HCT116 (cell line): ENCODE data around the gene CGNL1. TPM values are rescaled to one million over a fixed set of nuclear protein-coding genes. Genes with fewer than 3 reads are reported as not detected.

Experiments used
- ATAC-seq: fragments of 200-7000 bp; cut with Tn5 transposase; 2 replicates; pipeline ENCODE4 v1.9.1; 2020; ENCODE audit warnings: mild to moderate bottlenecking, moderate library complexity
- BruUV-seq: library from RNA; stranded (reverse); fragments of 400-500 nt; replicated peaks from 2 replicates; lab custom pipeline; 2021; lab: Mats Ljungman, UMichigan
- CTCF ChIA-PET: fragments of 300-600 bp; sonication (Branson Sonifier 250); formaldehyde crosslinking; loops from one replicate; lab custom pipeline; 2021; ENCODE audit warnings: antibody characterized with exemption; lab: Charles Lee
- POLR2A ChIA-PET: fragments of 300-600, 350-600 bp; sonication (Branson Sonifier 250); formaldehyde crosslinking; loops from one replicate; lab custom pipeline; 2021; ENCODE audit warnings: antibody characterized with exemption; lab: Charles Lee
- RAD21 ChIA-PET, 2 experiments: fragments of 300-600 bp; sonication (Branson Sonifier 250); formaldehyde crosslinking; loops; one replicate each; lab custom pipeline; 2023; ENCODE audit warnings: low total read pairs in 2 of 2; ENCODE audit not compliant: uncharacterized antibody in 2 of 2, unreplicated experiment in 2 of 2, low non-redundant PET in 1 of 2; lab: Charles Lee
- DNase-seq: peaks from one replicate; pipeline ENCODE4 v3.0.0-alpha.2; 2010; ENCODE audit warnings: low read depth, low spot score
- H2AFZ ChIP-seq: fragments of 200-600 bp; shearing (Covaris generic), sonication (generic); 2 replicates; pipeline ENCODE4 v1.6.1; 2017; ENCODE audit warnings: low read depth, mixed run types, mixed read lengths, antibody characterized with exemption, low read length; ENCODE audit not compliant: poor library complexity, severe bottlenecking
- H3K27ac ChIP-seq: 2 replicates; pipeline ENCODE4 v1.5.1; 2012; ENCODE audit warnings: low read depth, low read length
- H3K27me3 ChIP-seq: fragments of 200-600 bp; sonication (generic); 2 replicates; pipeline ENCODE4 v1.6.1; 2016; ENCODE audit warnings: mixed run types, low read length, mixed read lengths; ENCODE audit not compliant: insufficient read depth
- H3K36me3 ChIP-seq, 2 experiments: fragments of 200-500 bp in 1 of 2; fragments of 200-600 bp in 1 of 2; sonication (Bioruptor generic) in 1 of 2; sonication (generic) in 1 of 2; 2 replicates each; pipeline versions ENCODE4 v1.5.1 to v1.6.1; 2014 to 2016; ENCODE audit warnings: low read length in 2 of 2, inconsistent platforms in 1 of 2, mixed read lengths in 1 of 2, mixed run types in 1 of 2; ENCODE audit not compliant: insufficient read depth in 2 of 2, control insufficient read depth in 1 of 2
- H3K4me1 ChIP-seq, 2 experiments: fragments of 200-600 bp in 1 of 2; sonication (generic) in 1 of 2; 2 replicates each; pipeline versions ENCODE4 v1.5.1 to v1.6.1; 2012 to 2017; ENCODE audit warnings: low read length in 2 of 2, inconsistent platforms in 1 of 2, mild to moderate bottlenecking in 1 of 2, mixed read lengths in 1 of 2, mixed run types in 1 of 2, moderate library complexity in 1 of 2; ENCODE audit not compliant: insufficient read depth in 2 of 2, control insufficient read depth in 1 of 2
- H3K4me2 ChIP-seq: fragments of 200-600 bp; sonication (generic); 2 replicates; pipeline ENCODE4 v1.6.1; 2017; ENCODE audit warnings: mixed run types, low read length, mixed read lengths
- H3K4me3 ChIP-seq, 2 experiments: fragments of 200-600 bp in 1 of 2; sonication (generic) in 1 of 2; replicated peaks in 1 of 2; 2 replicates each; pipeline ENCODE4 v1.5.1; 2011 to 2016; ENCODE audit warnings: low read length in 2 of 2, control low read depth in 1 of 2, low read depth in 1 of 2, mild to moderate bottlenecking in 1 of 2, mixed read lengths in 1 of 2, mixed run types in 1 of 2
- H3K79me2 ChIP-seq: fragments of 200-600 bp; sonication (generic); 2 replicates; pipeline ENCODE4 v1.6.1; 2017; ENCODE audit warnings: mild to moderate bottlenecking, mixed run types, low read length, moderate library complexity, mixed read lengths; ENCODE audit not compliant: insufficient read depth
- H3K9ac ChIP-seq: fragments of 200-600 bp; sonication (generic); 2 replicates; pipeline ENCODE4 v1.6.1; 2016; ENCODE audit warnings: low read length, mixed read lengths
- H3K9me2 ChIP-seq: fragments of 200-600 bp; sonication (generic), shearing (Covaris generic); 2 replicates; pipeline ENCODE4 v1.6.1; 2017; ENCODE audit warnings: mixed run types, mild to moderate bottlenecking, moderate library complexity; ENCODE audit not compliant: insufficient read depth
- H3K9me3 ChIP-seq, 2 experiments: fragments of 200-500 bp in 1 of 2; fragments of 200-600 bp in 1 of 2; sonication (Bioruptor generic) in 1 of 2; sonication (generic) in 1 of 2; 2 replicates each; pipeline ENCODE4 v1.6.1; 2014 to 2017; ENCODE audit warnings: low read length in 2 of 2, mixed read lengths in 2 of 2, inconsistent platforms in 1 of 2, low read depth in 1 of 2, mild to moderate bottlenecking in 1 of 2, mixed run types in 1 of 2, moderate library complexity in 1 of 2; ENCODE audit not compliant: control insufficient read depth in 1 of 2, insufficient read depth in 1 of 2
- H4K20me1 ChIP-seq: fragments of 200-600 bp; sonication (generic), shearing (Covaris generic); 2 replicates; pipeline ENCODE4 v1.6.1; 2017; ENCODE audit warnings: mixed run types, mild to moderate bottlenecking, moderate library complexity; ENCODE audit not compliant: insufficient read depth
- ATF3 ChIP-seq: IDR thresholded peaks from 2 replicates; pipeline ENCODE4 v1.6.1; 2012
- CBX3 ChIP-seq: IDR thresholded peaks from 2 replicates; pipeline ENCODE4 v1.6.1; 2012; ENCODE audit warnings: low read depth
- CEBPB ChIP-seq: IDR thresholded peaks from 2 replicates; pipeline ENCODE4 v1.6.1; 2012; ENCODE audit warnings: low read depth
- EGR1 ChIP-seq: IDR thresholded peaks from 2 replicates; pipeline ENCODE4 v1.6.1; 2012; ENCODE audit warnings: low read depth
- ELF1 ChIP-seq: IDR thresholded peaks from 2 replicates; pipeline ENCODE4 v1.6.1; 2012; ENCODE audit warnings: low read depth, borderline replicate concordance
- EZH2 ChIP-seq: fragments of 200-600 bp; sonication (generic); IDR thresholded peaks from 2 replicates; pipeline ENCODE4 v1.6.1; 2017; ENCODE audit warnings: antibody characterized with exemption, mixed run types
- FOSL1 ChIP-seq: IDR thresholded peaks from 2 replicates; pipeline ENCODE4 v1.6.1; 2012; ENCODE audit warnings: low read depth
- JUND ChIP-seq: IDR thresholded peaks from 2 replicates; pipeline ENCODE4 v1.6.1; 2012
- POLR2A ChIP-seq: IDR thresholded peaks from 2 replicates; pipeline ENCODE4 v1.7.0; 2011; ENCODE audit warnings: borderline replicate concordance; ENCODE audit not compliant: insufficient read depth, insufficient read length; ENCODE audit errors: extremely low read depth
- POLR2AphosphoS5 ChIP-seq: IDR thresholded peaks from 2 replicates; pipeline ENCODE4 v1.6.1; 2011; ENCODE audit warnings: mild to moderate bottlenecking, low read depth, low read length, moderate library complexity
- RAD21 ChIP-seq: IDR thresholded peaks from 2 replicates; pipeline ENCODE4 v1.6.1; 2012; ENCODE audit warnings: low read depth, mild to moderate bottlenecking
- REST ChIP-seq: IDR thresholded peaks from 2 replicates; pipeline ENCODE4 v1.6.1; 2012; ENCODE audit warnings: low read depth
- SP1 ChIP-seq: IDR thresholded peaks from 2 replicates; pipeline ENCODE4 v1.6.1; 2012; ENCODE audit warnings: low read depth
- SRF ChIP-seq: IDR thresholded peaks from 2 replicates; pipeline ENCODE4 v1.6.1; 2012; ENCODE audit warnings: low read depth
- TCF7L2 ChIP-seq: IDR thresholded peaks from 2 replicates; pipeline ENCODE4 v1.7.0; 2011; ENCODE audit warnings: borderline replicate concordance, inconsistent platforms; ENCODE audit not compliant: insufficient read depth, insufficient read length; ENCODE audit errors: extremely low read depth
- YY1 ChIP-seq: IDR thresholded peaks from 2 replicates; pipeline ENCODE4 v1.6.1; 2011; ENCODE audit warnings: low read length, low read depth, moderate library complexity, mild to moderate bottlenecking; ENCODE audit not compliant: insufficient replicate concordance; ENCODE audit errors: extremely low read depth
- ZFX ChIP-seq: fragments of 450-650 bp; IDR thresholded peaks from 2 replicates; pipeline ENCODE4 v1.6.1; 2017
- ZNF274 ChIP-seq: fragments of 200-500 bp; sonication (Bioruptor generic); IDR thresholded peaks from 2 replicates; pipeline ENCODE4 v1.6.1; 2014; ENCODE audit warnings: mild to moderate bottlenecking, low read depth, low read length, inconsistent platforms
- intact Hi-C: fragments of 100-400 bp; cut with micrococcal nuclease; formaldehyde crosslinking; loops from 2 replicates; pipeline ENCODE4 v1.10.0; 2022
- total RNA-seq: library from RNA; stranded (reverse); gene quantifications from one replicate; pipeline ENCODE4 v1.2.1, GENCODE V29; 2021; ENCODE audit not compliant: unreplicated experiment
- TF ChIP-seq, protein P1 (sequence below): IDR thresholded peaks from 2 replicates; pipeline ENCODE4 v1.6.1; 2011; ENCODE audit warnings: mild to moderate bottlenecking, low read length, moderate library complexity; ENCODE audit not compliant: insufficient replicate concordance; ENCODE audit errors: extremely low read depth

The CGNL1 gene
- total RNA-seq, 1 experiment from 2014 or later = 2.2 TPM

DNA sequence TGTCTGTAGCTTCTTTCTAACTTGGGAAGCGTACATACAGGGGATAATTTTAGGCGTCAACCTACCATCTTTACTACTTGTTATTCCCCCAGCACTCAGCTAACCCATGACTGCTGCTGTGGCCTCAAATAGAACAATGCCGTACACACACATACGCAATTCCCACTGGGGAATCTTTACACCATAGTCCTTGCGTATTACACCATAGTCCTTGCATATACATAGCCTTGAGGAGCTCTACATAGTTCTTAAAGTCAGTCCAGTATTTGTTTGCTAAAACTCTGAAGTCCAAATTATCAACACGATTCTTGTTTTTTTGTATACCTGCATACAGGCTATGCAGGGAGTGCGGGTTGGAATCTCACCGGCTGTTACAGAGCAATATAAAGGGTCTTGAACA, 67.2 kb downstream of the CGNL1 start:
- Histone ChIP-seq H2AFZ (no peak overlapping the region), H3K4me2 (no peak overlapping the region), H3K4me1 (peaks cover 11 to 12% of the 10 kb centered on the region in 2 experiments; a peak in 3 of 4 replicates), H3K27me3 (no peaks in the 10 kb centered on the region), H3K9me3 (no peaks in the 10 kb centered on the region), H3K9ac (no peak overlapping the region), H3K27ac (no peak overlapping the region), H3K9me2 (no peaks in the 10 kb centered on the region), H3K4me3 (no peak overlapping the region), H4K20me1 (no peaks in the 10 kb centered on the region), H3K36me3 (no peaks in the 10 kb centered on the region), H3K79me2 (no peaks in the 10 kb centered on the region)
- DNase-seq (no peak), ATAC-seq (no peak)
- CTCF ChIA-PET = no interaction called here
- intact Hi-C loops = no loop called here
- BruUV-seq = no TSS peak
- POLR2A ChIA-PET = no interaction called here
- TF ChIP-seq POLR2AphosphoS5 = no peak
- no peak for TF ChIP-seq TCF7L2
- no peak for TF ChIP-seq JUND
- TF ChIP-seq RAD21 = no peak
- TF ChIP-seq, protein P1, sequence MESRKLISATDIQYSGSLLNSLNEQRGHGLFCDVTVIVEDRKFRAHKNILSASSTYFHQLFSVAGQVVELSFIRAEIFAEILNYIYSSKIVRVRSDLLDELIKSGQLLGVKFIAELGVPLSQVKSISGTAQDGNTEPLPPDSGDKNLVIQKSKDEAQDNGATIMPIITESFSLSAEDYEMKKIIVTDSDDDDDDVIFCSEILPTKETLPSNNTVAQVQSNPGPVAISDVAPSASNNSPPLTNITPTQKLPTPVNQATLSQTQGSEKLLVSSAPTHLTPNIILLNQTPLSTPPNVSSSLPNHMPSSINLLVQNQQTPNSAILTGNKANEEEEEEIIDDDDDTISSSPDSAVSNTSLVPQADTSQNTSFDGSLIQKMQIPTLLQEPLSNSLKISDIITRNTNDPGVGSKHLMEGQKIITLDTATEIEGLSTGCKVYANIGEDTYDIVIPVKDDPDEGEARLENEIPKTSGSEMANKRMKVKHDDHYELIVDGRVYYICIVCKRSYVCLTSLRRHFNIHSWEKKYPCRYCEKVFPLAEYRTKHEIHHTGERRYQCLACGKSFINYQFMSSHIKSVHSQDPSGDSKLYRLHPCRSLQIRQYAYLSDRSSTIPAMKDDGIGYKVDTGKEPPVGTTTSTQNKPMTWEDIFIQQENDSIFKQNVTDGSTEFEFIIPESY = no peak
- no peak for TF ChIP-seq FOSL1
- TF ChIP-seq SRF = no peak
- TF ChIP-seq CEBPB = no peak
- TF ChIP-seq EZH2 = no peak
- TF ChIP-seq REST = no peak
- no peak for TF ChIP-seq ZFX
- TF ChIP-seq ATF3 = no peak
- no peak for TF ChIP-seq CBX3
- TF ChIP-seq EGR1 = no peak
- TF ChIP-seq YY1 = no peak
- TF ChIP-seq ZNF274 = no peak
- no peak for TF ChIP-seq ELF1
- no peak for TF ChIP-seq POLR2A
- TF ChIP-seq SP1 = no peak
- RAD21 ChIA-PET = no interaction called here
